ENCODE data around the gene CACNA1H. TPM values are rescaled to one million over a fixed set of nuclear protein-coding genes. Genes with fewer than 3 reads are reported as not detected.

Gene CACNA1H
- total and polyA plus RNA-seq, 2 of the 4 experiments (the other 2 are of a cell fraction): 1.6 to 5.8 TPM

- no peak overlapping the region for H3K4me2 ChIP-seq (ENCODE audit: low read depth, low read length)
- peak overlapping the region; percentile 47 for H3K4me3 ChIP-seq (ENCODE audit: insufficient read depth, low read depth, low read length)
- no peak overlapping the region for H2AK9ac ChIP-seq (replicated peaks; ENCODE audit: low read depth, low read length, poor library complexity)
- H3K4ac ChIP-seq (ENCODE audit: low read depth, low read length): no peak overlapping the region
- dilution Hi-C loops (cut with HindIII; ENCODE audit: low sequenced_read_pairs, unreplicated experiment): no loop called here
- ChIA-PET CTCF (no interaction called here), POLR2A (ENCODE audit: unreplicated experiment) (no interaction called here)
- no peak overlapping the region for H2AK5ac ChIP-seq (ENCODE audit: low read depth, low read length)
- H3K9ac ChIP-seq (ENCODE audit: low read depth, low read length): no peak overlapping the region
- H3K27ac ChIP-seq (ENCODE audit: insufficient read depth, low read length): no peak overlapping the region
- TF ChIP-seq MAZ (IDR thresholded peaks at IDR 0.05; ENCODE audit: borderline replicate concordance, low read depth, low read length): no peak
- TF ChIP-seq ELK1 (IDR thresholded peaks at IDR 0.05; ENCODE audit: borderline replicate concordance, low read depth, low read length): no peak
- TF ChIP-seq MAFK (IDR thresholded peaks at IDR 0.05; ENCODE audit: low read depth, low read length): no peak
- TF ChIP-seq BHLHE40 (IDR thresholded peaks at IDR 0.05; ENCODE audit: low read depth, low read length): no peak
- no peaks in the 10 kb centered on the region for H3K79me1 ChIP-seq (ENCODE audit: low read depth in 1 of 2, low read length in 2 of 2)
- no peak overlapping the region for H2BK5ac ChIP-seq (ENCODE audit: low read depth, low read length, poor library complexity, severe bottlenecking)
- H2BK20ac ChIP-seq (ENCODE audit: low read depth, low read length): no peak overlapping the region
- no peaks in the 10 kb centered on the region for H3K9me3 ChIP-seq (ENCODE audit: control insufficient read depth, insufficient read depth, low read length)
- DNase-seq: no peak
- no peak overlapping the region for H4K8ac ChIP-seq (ENCODE audit: low read depth in 2 of 2, low read length in 2 of 2)
- no peak overlapping the region for H4K5ac ChIP-seq (ENCODE audit: low read depth, low read length)
- no peak overlapping the region for H2BK15ac ChIP-seq (ENCODE audit: low read depth, low read length)
- 2% methylated on average over 46 of the region's 94 CpGs; no CpG with 5 or more reads in 1 of the 2 experiments for WGBS, 2 experiments (ENCODE audit: extremely low coverage in 2 of 2, insufficient read length in 1 of 2)
- no peak overlapping the region for H2BK120ac ChIP-seq (ENCODE audit: low read depth, low read length)
- ATAC-seq (ENCODE audit: low read depth): no peak
- in situ Hi-C loops (cut with MboI; ENCODE audit: low sequenced_read_pairs): no loop called here
- no peak overlapping the region for H3K56ac ChIP-seq (ENCODE audit: extremely low read depth, insufficient read depth, low read length)
- H3K36me3 ChIP-seq (ENCODE audit: control insufficient read depth, insufficient read depth, low read length): no peaks in the 10 kb centered on the region
- H4K91ac ChIP-seq (ENCODE audit: insufficient read depth, low read depth, low read length): no peak overlapping the region
- no TSS peak for BruUV-seq (replicated peaks)
- peak overlapping the region; percentile 11 for H2AFZ ChIP-seq (replicated peaks; ENCODE audit: low read length, poor library complexity)
- H3K18ac ChIP-seq (ENCODE audit: low read depth, low read length): no peak overlapping the region
- H3K27me3 ChIP-seq (ENCODE audit: control insufficient read depth, insufficient read depth, low read length): peaks cover 6% of the 10 kb centered on the region; the same call in 1 of the 2 replicates
- no peaks in the 10 kb centered on the region for H3K9me1 ChIP-seq (ENCODE audit: insufficient read depth, low read length)
- H3K14ac ChIP-seq (replicated peaks; ENCODE audit: low read depth, low read length): no peak overlapping the region
- peaks cover 6% of the 10 kb centered on the region for H4K20me1 ChIP-seq (ENCODE audit: insufficient read depth, low read length)
- H3K23ac ChIP-seq (ENCODE audit: low read depth, low read length): no peak overlapping the region
- H3K4me1 ChIP-seq (ENCODE audit: control insufficient read depth, insufficient read depth, low read length): peaks cover 12% of the 10 kb centered on the region; the same call in 1 of the 2 replicates
- intact Hi-C loops (cut with micrococcal nuclease): no loop called here
Observed at GRCh38 chr16:1153480-1154160, 714 bp downstream of the CACNA1H start.
